Neural crest cell (in vitro differentiated cells): ENCODE measurements around the gene SLC5A2. TPM values are rescaled to one million over a fixed set of nuclear protein-coding genes. Genes with fewer than 3 reads are reported as not detected.
"Not testable (repeated sequence)": the region's sequence is repeated elsewhere in the genome, so short reads cannot be mapped to it uniquely, and the experiment has no call there.

ENCODE experiments used
- DNase-seq: peaks from one replicate; pipeline ENCODE4 v3.0.0; 2021; ENCODE audit warnings: low read depth, mixed read lengths, low spot score
- H3K27ac Mint-ChIP-seq: one replicate; pipeline ENCODE4 v1.8.0; 2021; ENCODE audit warnings: mild to moderate bottlenecking, mixed read lengths; ENCODE audit not compliant: unreplicated experiment
- H3K27me3 Mint-ChIP-seq: 2 replicates; pipeline ENCODE4 v1.8.0; 2021; ENCODE audit warnings: low read depth, mild to moderate bottlenecking, mixed read lengths
- H3K36me3 Mint-ChIP-seq: 2 replicates; pipeline ENCODE4 v1.8.0; 2021; ENCODE audit warnings: low read depth, mild to moderate bottlenecking, mixed read lengths
- H3K4me1 Mint-ChIP-seq: 2 replicates; pipeline ENCODE4 v1.8.0; 2021; ENCODE audit warnings: mixed read lengths
- H3K4me3 Mint-ChIP-seq: one replicate; pipeline ENCODE4 v1.8.0; 2021; ENCODE audit warnings: mild to moderate bottlenecking, mixed read lengths
- H3K9me3 Mint-ChIP-seq: 2 replicates; pipeline ENCODE4 v1.8.0; 2021; ENCODE audit warnings: mixed read lengths
- CTCF ChIP-seq: fragments of 200-600 bp; sonication (generic); conservative IDR thresholded peaks from 2 replicates; pipeline ENCODE4 v1.5.0; 2021; ENCODE audit warnings: antibody characterized with exemption, mild to moderate bottlenecking
- total RNA-seq: library from RNA; stranded (reverse); gene quantifications from 2 replicates; pipeline ENCODE4 v1.2.1, GENCODE V29; 2021

Gene SLC5A2
- total RNA-seq, 1 donor from 2014 or later = not detected

GRCh38 chr16:31536804-31537361, 54.0 kb downstream of the SLC5A2 start:
- no peak overlapping the region for H3K4me3 Mint-ChIP-seq
- peaks cover 5% of the 10 kb centered on the region for H3K9me3 Mint-ChIP-seq
- no peak overlapping the region for H3K27ac Mint-ChIP-seq
- H3K27me3 Mint-ChIP-seq = peaks cover 34% of the 10 kb centered on the region
- no peaks in the 10 kb centered on the region for H3K36me3 Mint-ChIP-seq
- H3K4me1 Mint-ChIP-seq = no peaks in the 10 kb centered on the region
- no peak for DNase-seq
- TF ChIP-seq CTCF = no peak

- DNase-seq = no peak
- H3K9me3 Mint-ChIP-seq = peaks cover 9% of the 10 kb centered on the region
- H3K36me3 Mint-ChIP-seq = no peaks in the 10 kb centered on the region
- peaks cover 39% of the 10 kb centered on the region for H3K27me3 Mint-ChIP-seq
- H3K27ac Mint-ChIP-seq = no peak overlapping the region
- no peak for TF ChIP-seq CTCF
- no peak overlapping the region for H3K4me3 Mint-ChIP-seq
- no peaks in the 10 kb centered on the region for H3K4me1 Mint-ChIP-seq
Observed at GRCh38 chr16:31537362-31538242, 54.7 kb downstream of the SLC5A2 start.

GRCh38 chr16:31538243-31538598, 55.3 kb downstream of the SLC5A2 start:
- H3K4me1 Mint-ChIP-seq, H3K4me3 Mint-ChIP-seq, DNase-seq, H3K27ac Mint-ChIP-seq, H3K9me3 Mint-ChIP-seq, H3K36me3 Mint-ChIP-seq: not testable (repeated sequence)
- H3K27me3 Mint-ChIP-seq = peaks cover 39% of the 10 kb centered on the region

- H3K36me3 Mint-ChIP-seq, H3K4me1 Mint-ChIP-seq, H3K9me3 Mint-ChIP-seq, DNase-seq, H3K27ac Mint-ChIP-seq, H3K4me3 Mint-ChIP-seq: not testable (repeated sequence)
- H3K27me3 Mint-ChIP-seq = peaks cover 41% of the 10 kb centered on the region
Observed at GRCh38 chr16:31539762-31540161, 56.8 kb downstream of the SLC5A2 start.

Other genes with a start within 250 kb of the SLC5A2 start
- not detected in 2 replicates for gene ITGAM, start 223.1 kb upstream of the SLC5A2 start, total RNA-seq
- not detected in 2 replicates for gene ITGAX, start 127.9 kb upstream of the SLC5A2 start, total RNA-seq
- not detected in 2 replicates for gene ITGAD, start 89.8 kb upstream of the SLC5A2 start, total RNA-seq
- not detected in 2 replicates for gene COX6A2, start 54.8 kb upstream of the SLC5A2 start, total RNA-seq
- gene ZNF843, start 40.3 kb upstream of the SLC5A2 start, total RNA-seq = 0.91 and 1.0 TPM in 2 replicates
- 11.8 and 12.3 TPM in 2 replicates for gene ARMC5, start 23.6 kb upstream of the SLC5A2 start, total RNA-seq
- 7.2 and 8.8 TPM in 2 replicates for gene TGFB1I1, start 11.0 kb upstream of the SLC5A2 start, total RNA-seq
- 47.6 and 47.7 TPM in 2 replicates for gene RUSF1, start 25.3 kb downstream of the SLC5A2 start, total RNA-seq
- not detected in 2 replicates for gene AHSP, start 44.8 kb downstream of the SLC5A2 start, total RNA-seq